Pulmonary artery endothelial cell (primary cell): Measurements from ENCODE around the gene GAK. TPM values are rescaled to one million over a fixed set of nuclear protein-coding genes. Genes with fewer than 3 reads are reported as not detected.
"Not testable (repeated sequence)": the region's sequence is repeated elsewhere in the genome, so short reads cannot be mapped to it uniquely, and the experiment has no call there.

ENCODE experiments used
- DNase-seq: peaks from one replicate; pipeline ENCODE4 v3.0.0-alpha.2; 2011; ENCODE audit warnings: low read depth, low spot score
- total RNA-seq: library from RNA; depleted of rRNA; stranded (reverse); fragments of >200 nt; gene quantifications from 2 replicates; pipeline ENCODE4 v1.2.3, GENCODE V29; 2014

The GAK gene
- total RNA-seq, 1 donor from 2014 or later: 64.6 TPM

DNA sequence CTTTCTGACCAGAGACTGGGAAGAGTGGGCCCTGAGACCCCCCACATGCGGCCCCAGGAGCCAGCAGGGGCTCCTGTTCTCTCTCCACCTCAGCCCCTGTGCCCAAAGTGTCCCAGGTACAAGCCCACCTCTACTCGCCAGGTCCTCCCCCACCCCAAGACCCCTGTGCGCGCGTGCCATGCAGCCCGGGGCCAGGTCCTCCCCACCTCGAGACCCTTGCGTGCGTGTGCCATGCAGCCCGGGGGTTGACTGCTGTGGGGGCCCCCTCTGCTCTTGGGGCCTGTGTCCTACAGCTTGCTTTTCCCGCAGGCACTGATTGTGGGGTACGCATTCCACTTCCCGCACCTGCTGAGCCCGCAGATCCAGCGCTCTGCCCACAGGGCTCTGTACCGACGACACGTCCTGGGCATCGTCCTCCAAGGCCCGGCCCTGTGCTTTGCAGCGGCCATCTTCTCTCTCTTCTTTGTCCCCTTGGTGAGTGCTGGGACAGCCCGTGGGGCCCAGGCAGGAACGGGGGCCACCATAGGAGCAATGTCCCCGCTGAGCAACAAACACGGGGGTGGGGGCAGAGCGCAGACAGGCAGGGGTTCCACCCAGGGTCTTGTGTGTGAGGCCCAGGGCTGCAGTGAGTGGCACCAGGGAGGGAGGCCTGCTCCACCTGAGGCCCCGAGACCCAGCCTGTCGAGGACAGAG, 20.9 kb upstream of the GAK start:
- DNase-seq: no peak

DNA sequence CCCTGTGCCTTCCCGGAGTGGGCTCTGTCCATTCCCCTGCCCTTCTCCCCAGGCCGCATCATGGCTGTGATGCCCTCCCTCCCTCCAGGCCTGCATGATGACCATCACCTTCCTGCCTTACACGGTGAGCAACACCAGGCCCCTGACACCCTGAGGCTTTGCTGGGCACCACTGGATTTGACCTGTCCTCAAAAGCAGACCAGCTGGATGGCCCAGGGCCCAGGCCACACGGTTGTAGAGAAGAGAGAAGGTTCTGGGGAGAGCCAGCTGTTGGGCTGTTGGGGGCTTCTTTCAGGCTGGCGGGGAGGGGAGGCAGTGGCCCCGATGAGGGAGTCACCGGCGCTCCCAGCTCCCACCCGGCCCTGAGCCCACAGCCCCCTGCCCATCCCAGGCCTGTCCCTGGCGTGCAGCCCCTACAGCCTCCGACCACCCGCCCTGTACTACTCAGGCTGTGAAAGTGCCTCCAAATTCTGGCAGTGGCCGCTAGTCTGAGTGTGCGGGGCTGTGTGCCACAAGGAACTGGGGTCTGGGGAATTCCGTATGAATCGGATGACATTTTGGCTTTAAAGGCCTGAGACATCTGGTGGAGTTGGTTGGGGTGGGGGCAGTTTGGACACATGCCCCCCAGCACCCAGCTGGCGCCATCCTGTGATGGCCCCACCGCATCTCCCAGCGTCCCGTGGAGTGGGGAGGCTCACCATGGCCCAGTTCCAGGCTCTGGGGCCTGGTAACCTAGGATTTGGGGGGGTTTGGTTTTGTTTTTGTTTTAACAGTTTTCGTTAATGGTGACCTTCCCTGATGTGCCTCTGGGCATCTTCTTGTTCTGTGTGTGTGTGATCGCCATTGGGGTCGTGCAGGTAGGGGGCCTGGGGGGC, 19.7 kb upstream of the GAK start:
- DNase-seq: no peak

- DNase-seq: no peak
These were observed 19.1 kb upstream of the GAK start for GRCh38 chr4:951186-951585.

DNA sequence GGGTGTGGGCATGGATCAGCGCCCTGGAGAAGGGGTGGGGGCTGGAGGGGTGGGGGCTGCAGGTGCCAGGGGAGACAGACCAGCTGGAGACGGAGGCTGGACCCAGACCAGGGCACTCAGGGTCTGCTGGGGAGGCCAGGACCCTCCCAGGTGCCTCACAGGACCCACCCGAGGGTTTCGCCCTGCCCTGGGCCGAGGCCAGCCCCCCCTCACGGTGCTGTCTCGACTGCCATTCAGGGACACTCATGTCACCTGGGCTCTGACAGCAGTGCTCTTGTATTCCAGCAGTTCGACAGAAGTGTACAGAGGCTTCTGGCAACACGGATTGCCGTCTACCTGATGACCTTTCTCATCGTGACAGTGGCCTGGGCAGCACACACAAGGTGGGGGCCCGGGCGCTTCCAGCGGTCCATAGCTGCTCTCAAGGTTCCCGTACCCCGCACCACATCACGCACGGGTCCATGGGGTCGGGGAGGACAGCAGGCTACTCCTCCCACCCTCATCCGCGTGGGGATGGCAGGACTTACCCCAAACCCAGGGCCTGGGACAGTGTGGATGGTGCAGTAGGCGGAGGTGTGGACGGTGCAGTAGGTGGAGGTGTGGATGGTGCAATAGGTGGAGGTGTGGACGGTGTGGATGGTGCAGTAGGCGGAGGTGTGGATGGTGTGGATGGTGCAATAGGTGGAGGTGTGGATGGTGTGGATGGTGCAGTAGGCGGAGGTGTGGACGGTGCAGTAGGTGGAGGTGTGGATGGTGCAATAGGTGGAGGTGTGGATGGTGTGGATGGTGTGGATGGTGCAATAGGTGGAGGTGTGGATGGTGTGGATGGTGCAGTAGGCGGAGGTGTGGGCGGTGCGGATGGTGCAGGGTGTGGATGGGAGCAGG, 18.3 kb upstream of the GAK start:
- DNase-seq: no peak

GRCh38 chr4:949656-950055, 17.5 kb upstream of the GAK start:
- no peak for DNase-seq

DNA sequence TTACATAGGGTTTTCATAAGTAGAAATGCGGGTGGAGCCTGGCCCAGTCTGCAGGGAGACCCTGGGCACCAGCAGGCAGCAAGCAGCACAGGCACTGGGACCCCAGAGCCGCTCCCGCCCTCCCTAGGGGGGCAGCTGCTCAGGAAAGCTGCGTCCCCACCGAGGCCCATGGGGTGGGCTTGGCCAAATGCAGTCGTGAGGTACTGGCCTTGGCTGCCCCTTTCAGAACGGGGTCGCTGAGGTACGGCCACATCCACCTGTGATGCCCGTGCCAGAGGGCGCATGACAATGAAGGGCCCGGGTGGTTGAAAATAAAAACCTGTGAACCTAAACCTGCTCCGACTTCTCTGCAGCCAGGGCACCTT, 16.8 kb upstream of the GAK start:
- DNase-seq: no peak

- DNase-seq: no peak
These were observed 16.2 kb upstream of the GAK start for GRCh38 chr4:948101-948935.

DNA sequence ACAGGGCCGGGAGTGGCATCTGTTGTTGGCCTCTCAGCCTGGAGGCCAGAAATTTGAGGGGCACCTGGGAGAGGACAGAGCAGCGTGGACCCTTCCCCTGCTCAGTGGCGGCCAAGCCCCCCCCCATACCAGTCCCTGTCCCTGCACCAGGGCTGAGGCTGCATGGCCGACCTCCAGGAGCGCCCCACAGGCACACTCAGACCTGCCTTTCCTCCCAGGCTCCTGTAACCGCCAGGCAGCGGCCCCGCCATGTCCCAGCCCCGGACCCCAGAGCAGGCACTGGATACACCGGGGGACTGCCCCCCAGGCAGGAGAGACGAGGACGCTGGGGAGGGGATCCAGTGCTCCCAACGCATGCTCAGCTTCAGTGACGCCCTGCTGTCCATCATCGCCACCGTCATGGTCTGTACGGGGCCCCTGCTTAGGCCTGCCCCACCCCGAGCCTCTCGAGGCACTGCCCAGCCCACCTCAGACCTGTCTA, 15.4 kb upstream of the GAK start:
- no peak for DNase-seq

DNA sequence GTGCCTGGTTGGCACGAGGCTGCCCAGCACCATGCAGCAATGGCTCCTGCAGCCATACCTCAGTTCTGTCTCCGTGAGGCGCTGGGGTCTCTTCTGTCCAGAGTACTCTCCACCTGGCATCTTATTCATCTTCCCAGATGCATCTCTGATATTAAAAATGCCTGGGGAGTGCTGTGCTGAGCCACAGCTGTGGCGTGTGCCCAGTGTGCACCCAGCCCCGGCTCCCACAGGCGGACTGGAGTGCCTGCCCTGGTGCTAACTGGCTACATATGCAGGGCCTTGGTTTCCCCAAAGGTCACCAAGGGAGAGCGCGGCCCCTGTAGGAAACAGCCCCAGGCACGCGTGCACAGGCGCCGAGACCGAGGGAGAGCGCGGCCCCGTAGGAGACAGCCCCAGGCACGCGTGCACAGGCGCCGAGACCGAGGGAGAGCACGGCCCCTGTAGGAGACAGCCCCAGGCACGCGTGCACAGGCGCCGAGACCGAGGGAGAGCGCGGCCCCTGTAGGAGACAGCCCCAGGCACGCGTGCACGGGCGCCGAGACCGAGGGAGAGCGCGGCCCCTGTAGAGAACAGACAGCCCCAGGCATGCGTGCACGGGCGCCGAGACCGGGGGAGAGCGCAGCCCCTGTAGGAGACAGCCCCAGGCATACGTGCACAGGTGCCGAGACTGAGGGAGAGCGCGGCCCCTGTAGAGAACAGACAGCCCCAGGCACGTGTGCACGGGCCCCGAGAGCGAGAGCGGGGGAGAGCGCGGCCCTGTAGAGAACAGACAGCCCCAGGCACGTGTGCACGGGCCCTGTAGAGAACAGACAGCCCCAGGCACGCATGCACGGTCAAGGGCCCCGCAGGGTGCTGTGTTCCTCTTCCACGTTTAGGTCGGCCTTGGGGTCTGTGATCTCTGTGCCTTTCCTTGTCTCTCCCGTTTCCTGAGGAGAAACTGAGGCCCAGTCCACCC, 14.7 kb upstream of the GAK start:
- DNase-seq: no peak

- DNase-seq: no peak
These were observed 14.0 kb upstream of the GAK start for GRCh38 chr4:946103-946450.

DNA sequence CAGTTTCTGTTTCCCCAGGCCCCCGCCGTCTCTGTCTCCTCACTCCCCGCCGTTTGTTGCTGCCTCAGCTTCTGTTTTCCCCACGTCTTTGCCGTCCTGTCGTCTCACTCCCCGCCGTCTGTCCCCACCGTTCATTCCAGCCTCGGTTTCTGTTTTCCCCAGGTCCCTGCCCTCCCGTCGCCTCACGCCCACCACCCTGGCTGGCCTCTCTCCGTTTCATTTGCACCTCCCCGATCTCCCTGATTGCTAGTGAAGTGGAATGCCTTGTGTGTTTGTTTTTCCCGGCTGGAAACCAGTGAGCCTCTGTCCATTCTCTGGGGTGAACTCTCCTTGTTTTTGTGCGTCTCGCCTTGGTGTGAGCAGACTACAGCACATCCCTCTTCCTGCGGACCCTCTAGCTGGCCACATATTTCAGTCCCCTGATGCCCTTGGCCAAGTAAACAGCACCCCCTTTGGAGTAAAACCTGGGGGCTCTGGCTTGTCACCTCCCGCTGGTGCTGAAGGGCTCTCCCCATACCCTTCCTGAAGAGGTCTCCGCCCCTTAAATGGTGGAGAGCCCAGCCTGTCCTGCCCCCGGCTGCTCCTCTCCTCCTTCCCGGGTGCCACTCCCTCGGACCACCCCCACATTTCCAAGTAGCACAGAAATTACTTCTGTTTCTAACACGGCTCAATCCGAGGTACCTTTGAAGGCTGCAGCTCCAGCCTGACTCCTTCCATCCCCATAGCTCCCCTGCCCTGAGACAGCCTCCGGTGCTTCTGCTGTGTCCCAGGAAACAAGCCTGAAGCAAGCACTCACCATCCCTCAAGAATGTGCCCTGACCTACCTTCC, 13.4 kb upstream of the GAK start:
- DNase-seq: no peak

DNA sequence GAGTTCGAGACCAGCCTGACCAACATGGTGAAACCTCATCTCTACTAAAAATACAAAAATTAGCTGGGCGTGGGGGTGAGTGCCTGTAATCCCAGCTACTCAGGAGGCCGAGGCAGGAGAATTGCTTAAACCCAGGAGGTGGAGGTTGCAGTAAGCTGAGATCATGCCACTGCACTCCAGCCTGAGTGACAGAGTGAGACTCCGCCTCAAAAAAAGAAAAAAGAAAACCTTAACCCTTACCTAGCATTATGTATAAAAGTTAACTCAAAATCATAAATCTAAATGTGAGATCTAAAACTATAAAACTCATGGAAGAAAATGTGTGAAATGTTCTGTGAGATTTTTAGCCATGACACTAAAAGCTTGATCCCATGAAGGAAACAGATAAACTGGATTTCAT, 7.4 kb upstream of the GAK start:
- not testable (repeated sequence) for DNase-seq

- DNase-seq: no peak
These were observed 576 bp upstream of the GAK start for GRCh38 chr4:932713-933070.

- DNase-seq: no peak
These were observed 739 bp downstream of the GAK start for GRCh38 chr4:931194-931959.

- no peak for DNase-seq
These were observed 1.3 kb downstream of the GAK start for GRCh38 chr4:930827-931193.

GRCh38 chr4:930028-930551, 2.0 kb downstream of the GAK start:
- no peak for DNase-seq

DNA sequence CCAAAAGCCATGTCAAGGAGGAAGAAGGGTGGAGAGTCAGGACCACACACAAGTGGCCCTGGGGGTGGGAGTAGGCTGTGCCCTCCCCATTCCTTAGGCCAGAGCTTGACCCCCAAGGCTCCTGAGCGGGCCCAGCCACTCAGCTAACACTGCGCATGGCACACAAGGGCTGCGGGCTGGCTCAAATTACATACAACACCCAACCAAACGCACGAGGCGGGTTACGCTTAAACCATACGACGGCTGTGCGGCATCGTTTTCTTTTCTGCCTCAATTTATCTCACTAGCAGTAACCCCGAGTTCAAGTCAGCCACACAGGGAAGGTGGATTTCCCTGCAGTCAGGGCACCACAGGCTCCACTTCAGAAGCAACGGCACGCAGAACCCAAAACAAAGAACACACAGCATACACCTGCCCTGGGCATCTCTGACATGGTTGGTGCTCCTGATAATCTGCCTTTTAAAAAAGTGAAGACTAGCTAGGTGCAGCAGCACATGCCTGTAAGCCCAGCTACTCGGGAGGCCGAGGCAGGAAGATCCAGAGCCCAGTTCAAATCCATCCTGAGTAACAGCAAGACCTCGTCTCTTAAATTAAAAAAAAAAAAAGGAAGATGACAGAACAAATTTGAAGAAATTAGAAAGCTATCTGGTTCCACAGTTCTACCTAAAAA, 2.9 kb downstream of the GAK start:
- DNase-seq: no peak

DNA sequence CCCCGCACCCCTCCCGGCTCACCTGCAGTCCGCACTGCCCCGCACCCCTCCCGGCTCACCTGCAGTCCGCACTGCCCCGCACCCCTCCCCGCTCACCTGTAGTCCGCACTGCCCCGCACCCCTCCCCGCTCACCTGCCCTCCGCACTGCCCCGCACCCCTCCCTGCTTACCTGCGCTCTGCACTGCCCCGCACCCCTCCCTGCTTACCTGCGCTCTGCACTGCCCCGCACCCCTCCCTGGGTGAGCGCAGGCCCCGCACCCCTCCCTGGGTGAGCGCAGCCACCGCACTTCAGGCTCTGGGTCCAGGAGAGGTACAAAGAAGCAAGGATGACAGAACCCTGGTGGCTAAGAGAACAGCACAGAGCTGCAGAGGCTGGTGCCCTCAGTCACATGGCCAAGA, 4.5 kb downstream of the GAK start:
- DNase-seq: not testable (repeated sequence)
